ENCODE results near the gene HEMGN. TPM values are rescaled to one million over a fixed set of nuclear protein-coding genes. Genes with fewer than 3 reads are reported as not detected.

The HEMGN gene
- total RNA-seq, 1 donor from 2014 or later: not detected

DNA sequence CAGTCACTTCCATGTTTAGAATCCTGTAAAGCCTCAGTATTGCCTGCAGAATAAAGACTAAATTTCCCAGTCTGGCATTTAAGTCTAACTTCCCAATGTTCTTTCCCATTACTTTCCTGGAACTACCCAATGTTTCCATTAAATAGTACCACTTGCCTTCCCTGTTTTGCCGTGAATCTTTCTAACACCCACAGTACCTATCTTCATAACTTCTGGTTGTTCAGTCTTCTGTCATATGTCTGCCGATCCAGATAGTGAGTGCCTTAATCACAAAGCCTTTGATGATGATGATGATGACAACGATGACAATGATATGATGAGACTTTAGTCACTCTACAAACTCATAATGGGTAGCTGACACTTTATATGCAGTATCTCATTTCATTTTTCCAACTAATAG lies 6.6 kb upstream of the HEMGN start:
- peaks cover 66% of the 10 kb centered on the region for H3K27me3 Mint-ChIP-seq (ENCODE audit: unreplicated experiment)
- H3K36me3 Mint-ChIP-seq (ENCODE audit: unreplicated experiment): no peaks in the 10 kb centered on the region
- no peak overlapping the region for H3K4me3 Mint-ChIP-seq (ENCODE audit: unreplicated experiment)
- H3K4me1 Mint-ChIP-seq (ENCODE audit: unreplicated experiment): no peaks in the 10 kb centered on the region
- TF ChIP-seq, protein P1, sequence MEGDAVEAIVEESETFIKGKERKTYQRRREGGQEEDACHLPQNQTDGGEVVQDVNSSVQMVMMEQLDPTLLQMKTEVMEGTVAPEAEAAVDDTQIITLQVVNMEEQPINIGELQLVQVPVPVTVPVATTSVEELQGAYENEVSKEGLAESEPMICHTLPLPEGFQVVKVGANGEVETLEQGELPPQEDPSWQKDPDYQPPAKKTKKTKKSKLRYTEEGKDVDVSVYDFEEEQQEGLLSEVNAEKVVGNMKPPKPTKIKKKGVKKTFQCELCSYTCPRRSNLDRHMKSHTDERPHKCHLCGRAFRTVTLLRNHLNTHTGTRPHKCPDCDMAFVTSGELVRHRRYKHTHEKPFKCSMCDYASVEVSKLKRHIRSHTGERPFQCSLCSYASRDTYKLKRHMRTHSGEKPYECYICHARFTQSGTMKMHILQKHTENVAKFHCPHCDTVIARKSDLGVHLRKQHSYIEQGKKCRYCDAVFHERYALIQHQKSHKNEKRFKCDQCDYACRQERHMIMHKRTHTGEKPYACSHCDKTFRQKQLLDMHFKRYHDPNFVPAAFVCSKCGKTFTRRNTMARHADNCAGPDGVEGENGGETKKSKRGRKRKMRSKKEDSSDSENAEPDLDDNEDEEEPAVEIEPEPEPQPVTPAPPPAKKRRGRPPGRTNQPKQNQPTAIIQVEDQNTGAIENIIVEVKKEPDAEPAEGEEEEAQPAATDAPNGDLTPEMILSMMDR (IDR thresholded peaks at IDR 0.05): no peak
- H3K27ac Mint-ChIP-seq (ENCODE audit: unreplicated experiment): no peak overlapping the region
- no peak for DNase-seq (ENCODE audit: extremely low spot score, unreplicated experiment)
- no peaks in the 10 kb centered on the region for H3K9me3 Mint-ChIP-seq (ENCODE audit: unreplicated experiment)

DNA sequence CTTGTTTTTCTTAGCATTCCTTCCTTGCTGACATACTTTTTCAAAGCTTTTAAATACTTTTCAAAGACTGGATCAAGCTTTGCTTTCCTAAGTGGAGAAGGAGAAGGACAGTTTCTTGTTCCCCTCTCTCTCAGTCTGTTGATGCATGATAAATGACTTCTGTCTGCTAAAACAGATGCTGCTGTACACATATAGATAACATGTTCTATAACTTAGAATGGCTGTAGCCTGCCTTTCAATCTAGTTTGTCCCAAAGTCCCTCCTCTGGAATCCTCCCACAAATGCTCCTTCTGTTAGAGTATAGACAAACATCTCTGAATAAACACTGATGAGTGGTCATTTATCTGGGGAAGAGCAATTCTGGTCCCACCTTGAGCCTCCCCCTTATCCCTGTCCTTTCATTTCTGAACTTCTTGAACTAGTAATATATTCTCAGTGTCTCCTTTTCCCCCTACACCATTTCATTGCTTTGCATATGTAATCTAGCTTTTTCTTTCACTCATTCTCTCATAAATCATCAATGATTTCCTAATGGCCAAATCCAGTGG lies 5.4 kb upstream of the HEMGN start:
- peaks cover 66% of the 10 kb centered on the region for H3K27me3 Mint-ChIP-seq (ENCODE audit: unreplicated experiment)
- H3K36me3 Mint-ChIP-seq (ENCODE audit: unreplicated experiment): no peaks in the 10 kb centered on the region
- TF ChIP-seq, protein P1 (IDR thresholded peaks at IDR 0.05): no peak
- H3K27ac Mint-ChIP-seq (ENCODE audit: unreplicated experiment): no peak overlapping the region
- H3K9me3 Mint-ChIP-seq (ENCODE audit: unreplicated experiment): no peaks in the 10 kb centered on the region
- no peak for DNase-seq (ENCODE audit: extremely low spot score, unreplicated experiment)
- no peak overlapping the region for H3K4me3 Mint-ChIP-seq (ENCODE audit: unreplicated experiment)
- H3K4me1 Mint-ChIP-seq (ENCODE audit: unreplicated experiment): no peaks in the 10 kb centered on the region

DNA sequence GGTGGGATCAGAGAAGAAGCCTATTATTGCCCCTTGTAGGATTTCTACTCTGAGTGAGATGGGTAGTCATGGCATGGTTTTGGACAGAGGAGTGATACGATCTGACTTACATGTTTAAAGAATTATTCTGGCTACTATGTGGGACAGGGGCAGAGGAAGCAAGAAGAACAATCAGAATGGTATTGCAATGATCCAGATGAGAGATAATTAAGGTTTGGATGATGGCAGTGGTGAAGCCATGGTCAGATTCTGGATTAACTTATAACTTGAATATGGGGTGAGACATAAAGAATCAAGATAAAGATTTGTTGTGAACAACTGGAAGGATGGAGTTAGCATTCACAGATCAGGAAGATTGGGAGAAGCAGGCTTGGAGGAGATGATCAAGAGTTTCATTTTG lies 3.4 kb upstream of the HEMGN start:
- TF ChIP-seq, protein P1 (IDR thresholded peaks at IDR 0.05): no peak
- no peak for DNase-seq (ENCODE audit: extremely low spot score, unreplicated experiment)
- no peaks in the 10 kb centered on the region for H3K36me3 Mint-ChIP-seq (ENCODE audit: unreplicated experiment)
- no peak overlapping the region for H3K27ac Mint-ChIP-seq (ENCODE audit: unreplicated experiment)
- no peak overlapping the region for H3K4me3 Mint-ChIP-seq (ENCODE audit: unreplicated experiment)
- no peaks in the 10 kb centered on the region for H3K4me1 Mint-ChIP-seq (ENCODE audit: unreplicated experiment)
- peaks cover 64% of the 10 kb centered on the region for H3K27me3 Mint-ChIP-seq (ENCODE audit: unreplicated experiment)
- no peaks in the 10 kb centered on the region for H3K9me3 Mint-ChIP-seq (ENCODE audit: unreplicated experiment)

DNA sequence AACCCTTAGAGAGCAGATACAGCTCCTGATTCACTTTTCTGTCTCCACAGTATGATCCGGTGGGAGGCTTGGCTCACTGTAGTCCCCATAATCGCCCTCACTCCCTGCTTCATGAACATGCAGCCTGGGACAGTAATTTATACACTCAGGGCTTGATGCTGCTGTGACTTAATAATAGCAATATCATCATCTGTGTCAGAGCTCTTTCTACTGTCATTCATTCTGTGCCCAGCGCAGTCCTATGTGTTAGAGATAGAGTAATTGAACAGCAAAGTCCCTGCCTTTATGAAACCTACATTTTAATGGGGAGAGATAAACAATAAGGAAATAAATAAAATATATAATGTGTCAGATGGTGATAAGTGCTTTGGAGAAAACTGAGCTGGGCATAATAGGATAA lies 2.8 kb upstream of the HEMGN start:
- H3K4me1 Mint-ChIP-seq (ENCODE audit: unreplicated experiment): no peaks in the 10 kb centered on the region
- no peaks in the 10 kb centered on the region for H3K36me3 Mint-ChIP-seq (ENCODE audit: unreplicated experiment)
- DNase-seq (ENCODE audit: extremely low spot score, unreplicated experiment): no peak
- TF ChIP-seq, protein P1 (IDR thresholded peaks at IDR 0.05): no peak
- peaks cover 63% of the 10 kb centered on the region for H3K27me3 Mint-ChIP-seq (ENCODE audit: unreplicated experiment)
- no peaks in the 10 kb centered on the region for H3K9me3 Mint-ChIP-seq (ENCODE audit: unreplicated experiment)
- H3K27ac Mint-ChIP-seq (ENCODE audit: unreplicated experiment): no peak overlapping the region
- no peak overlapping the region for H3K4me3 Mint-ChIP-seq (ENCODE audit: unreplicated experiment)

- Mint-ChIP-seq H3K27ac (ENCODE audit: unreplicated experiment) (no peak overlapping the region), H3K4me1 (ENCODE audit: unreplicated experiment) (no peaks in the 10 kb centered on the region), H3K4me3 (ENCODE audit: unreplicated experiment) (no peak overlapping the region), H3K9me3 (ENCODE audit: unreplicated experiment) (no peaks in the 10 kb centered on the region), H3K27me3 (ENCODE audit: unreplicated experiment) (peaks cover 65% of the 10 kb centered on the region), H3K36me3 (ENCODE audit: unreplicated experiment) (no peaks in the 10 kb centered on the region)
- DNase-seq (ENCODE audit: extremely low spot score, unreplicated experiment): no peak
- TF ChIP-seq, protein P1 (IDR thresholded peaks at IDR 0.05): no peak
Observed at GRCh38 chr9:97940233-97940632, 2.3 kb upstream of the HEMGN start.
